OCI-LY1 (cell line): Measurements from ENCODE around the gene SMIM24.

ENCODE experiments used
- H2AFZ ChIP-seq: fragments of 200-600 bp; sonication (generic), shearing (Covaris generic); 2 replicates; pipeline ENCODE4 v1.6.0; 2014; ENCODE audit warnings: antibody characterized with exemption, mild to moderate bottlenecking, low read length
- H3F3A ChIP-seq: fragments of 200-600 bp; sonication (generic), shearing (Covaris generic); 2 replicates; pipeline ENCODE4 v1.6.0; 2014; ENCODE audit warnings: mild to moderate bottlenecking, antibody characterized with exemption, low read length, moderate library complexity; ENCODE audit not compliant: insufficient read depth
- H3K27ac ChIP-seq: fragments of 200-600 bp; sonication (generic); 2 replicates; pipeline ENCODE4 v1.5.1; 2014; ENCODE audit warnings: low read length, mixed run types, mild to moderate bottlenecking, low read depth; ENCODE audit not compliant: poor library complexity, severe bottlenecking
- H3K27me3 ChIP-seq: fragments of 200-600 bp; sonication (generic); 2 replicates; pipeline ENCODE4 v1.6.0; 2014; ENCODE audit warnings: antibody characterized with exemption, mild to moderate bottlenecking, low read length, moderate library complexity; ENCODE audit not compliant: insufficient read depth
- H3K36me3 ChIP-seq: fragments of 200-600 bp; sonication (generic); 2 replicates; pipeline ENCODE4 v1.6.1; 2014; ENCODE audit warnings: mild to moderate bottlenecking, antibody characterized with exemption, low read length, moderate library complexity, mixed read lengths; ENCODE audit not compliant: insufficient read depth
- H3K4me1 ChIP-seq: fragments of 200-600 bp; sonication (generic); 2 replicates; pipeline ENCODE4 v1.5.1; 2014; ENCODE audit warnings: mild to moderate bottlenecking, low read length, moderate library complexity; ENCODE audit not compliant: insufficient read depth, severe bottlenecking
- H3K4me2 ChIP-seq: fragments of 200-600 bp; sonication (generic), shearing (Covaris generic); 2 replicates; pipeline ENCODE4 v1.6.1; 2014; ENCODE audit warnings: low read length
- H3K4me3 ChIP-seq: fragments of 200-600 bp; sonication (generic); 2 replicates; pipeline ENCODE4 v1.5.1; 2014; ENCODE audit warnings: low read length, low read depth, mild to moderate bottlenecking, mixed read lengths; ENCODE audit not compliant: poor library complexity, severe bottlenecking
- H3K79me2 ChIP-seq: fragments of 200-600 bp; shearing (Covaris generic); 2 replicates; pipeline ENCODE4 v1.6.1; 2016; ENCODE audit warnings: mixed run types, low read length, mixed read lengths; ENCODE audit not compliant: insufficient read depth
- H3K9ac ChIP-seq: fragments of 200-600 bp; sonication (generic), shearing (Covaris generic); 2 replicates; pipeline ENCODE4 v1.6.1; 2014; ENCODE audit warnings: mild to moderate bottlenecking, low read length, mixed read lengths
- H3K9me2 ChIP-seq: fragments of 200-600 bp; sonication (generic), shearing (Covaris generic); 2 replicates; pipeline ENCODE4 v1.6.1; 2014; ENCODE audit warnings: low read depth, mild to moderate bottlenecking, low read length, mixed read lengths
- H3K9me3 ChIP-seq: fragments of 200-600 bp; shearing (Covaris generic); 2 replicates; pipeline ENCODE4 v1.6.1; 2014; ENCODE audit warnings: low read length, mixed read lengths
- H4K20me1 ChIP-seq: fragments of 200-600 bp; sonication (generic), shearing (Covaris generic); 2 replicates; pipeline ENCODE4 v1.6.0; 2016; ENCODE audit warnings: mild to moderate bottlenecking, low read length; ENCODE audit not compliant: insufficient read depth
- CTCF ChIP-seq: fragments of 200-600 bp; sonication (generic), shearing (Covaris generic); IDR thresholded peaks from 2 replicates; pipeline ENCODE4 v1.5.1; 2017; ENCODE audit warnings: mild to moderate bottlenecking, antibody characterized with exemption, low read length, moderate library complexity, mixed read lengths
- EZH2 ChIP-seq: fragments of 200-600 bp; sonication (generic), shearing (Covaris generic); IDR thresholded peaks from 2 replicates; pipeline ENCODE4 v1.8.0; 2017; ENCODE audit warnings: borderline replicate concordance, mixed run types, mild to moderate bottlenecking, antibody characterized with exemption, low read length, moderate library complexity, mixed read lengths

SMIM24 gene

GRCh38 chr19:3516675-3517207 lies 36.4 kb upstream of the SMIM24 start:
- peaks cover 17% of the 10 kb centered on the region for H3K4me1 ChIP-seq
- peak overlapping the region; percentile 92 for H3K27ac ChIP-seq
- no peaks in the 10 kb centered on the region for H3K9me2 ChIP-seq
- no peaks in the 10 kb centered on the region for H4K20me1 ChIP-seq
- no peak for TF ChIP-seq EZH2
- TF ChIP-seq CTCF: no peak
- no peaks in the 10 kb centered on the region for H3K9me3 ChIP-seq
- no peak overlapping the region for H3K4me3 ChIP-seq
- peaks cover 17% of the 10 kb centered on the region; the same call in 1 of the 2 replicates for H3K36me3 ChIP-seq
- no peak overlapping the region; the same call in 1 of the 2 replicates for H3K9ac ChIP-seq
- H3F3A ChIP-seq: no peaks in the 10 kb centered on the region
- no peak overlapping the region for H2AFZ ChIP-seq
- no peaks in the 10 kb centered on the region for H3K27me3 ChIP-seq
- peak overlapping the region; percentile 33; the same call in 1 of the 2 replicates for H3K4me2 ChIP-seq
- no peaks in the 10 kb centered on the region for H3K79me2 ChIP-seq

- Histone ChIP-seq H3K4me1 (peaks cover 17% of the 10 kb centered on the region), H4K20me1 (no peaks in the 10 kb centered on the region), H3K9me3 (no peaks in the 10 kb centered on the region), H3K4me2 (peak overlapping the region; percentile 33; the same call in 1 of the 2 replicates), H3K4me3 (no peak overlapping the region), H3K36me3 (peaks cover 17% of the 10 kb centered on the region; the same call in 1 of the 2 replicates), H3K79me2 (no peaks in the 10 kb centered on the region), H2AFZ (no peak overlapping the region), H3K9ac (no peak overlapping the region; the same call in 1 of the 2 replicates), H3K27ac (peak overlapping the region; percentile 92), H3K27me3 (no peaks in the 10 kb centered on the region), H3K9me2 (no peaks in the 10 kb centered on the region), H3F3A (no peaks in the 10 kb centered on the region)
- no peak for TF ChIP-seq EZH2
- TF ChIP-seq CTCF: no peak
Measured at GRCh38 chr19:3515891-3516422, 35.6 kb upstream of the SMIM24 start.

- Histone ChIP-seq H3K27ac (no peak overlapping the region), H4K20me1 (no peaks in the 10 kb centered on the region), H3K9me3 (no peaks in the 10 kb centered on the region), H3K27me3 (no peaks in the 10 kb centered on the region), H3K4me1 (peaks cover 17% of the 10 kb centered on the region), H2AFZ (no peak overlapping the region), H3K4me2 (no peak overlapping the region), H3K4me3 (no peak overlapping the region), H3K9ac (no peak overlapping the region), H3K79me2 (no peaks in the 10 kb centered on the region; the same call in 1 of the 2 replicates), H3K36me3 (peaks cover 14% of the 10 kb centered on the region; the same call in 1 of the 2 replicates), H3K9me2 (no peaks in the 10 kb centered on the region), H3F3A (no peaks in the 10 kb centered on the region)
- no peak for TF ChIP-seq EZH2
- no peak for TF ChIP-seq CTCF
Measured at GRCh38 chr19:3514930-3515329, 34.6 kb upstream of the SMIM24 start.
